ENCODE results near the gene LARGE2. TPM values are rescaled to one million over a fixed set of nuclear protein-coding genes. Genes with fewer than 3 reads are reported as not detected.

The LARGE2 gene
- total and polyA plus RNA-seq, 9 of the 15 experiments (the other 6 are each of a cell fraction or from before 2014, with no cell fraction given), result 0.56 to 14.1 (median 6.6) TPM

GRCh38 chr11:45884596-45885185 is 37.8 kb upstream of the LARGE2 start (continued):
- TF ChIP-seq BCL6 (CRISPR knock-in tag; IDR thresholded peaks at IDR 0.05) (no peak), NEUROD1 (IDR thresholded peaks at IDR 0.05; ENCODE audit: borderline replicate concordance, low read depth, low read length, partially characterized antibody) (no peak), POLR2A (conservative IDR thresholded peaks at IDR 0.05) (0 out of 2 replicates have a peak, but pooled peaks have one; percentile 30), SMAD2 (IDR thresholded peaks at IDR 0.05; ENCODE audit: low read depth, low read length) (no peak), SMAD1 (IDR thresholded peaks at IDR 0.05; ENCODE audit: low read depth, low read length, partially characterized antibody) (no peak), CREBBP (IDR thresholded peaks at IDR 0.05; ENCODE audit: low read depth, low read length) (no peak), KLF10 (CRISPR knock-in tag; IDR thresholded peaks at IDR 0.05) (no peak), ZNF239 (CRISPR knock-in tag; IDR thresholded peaks at IDR 0.05) (no peak), ZNF518B (CRISPR knock-in tag; IDR thresholded peaks at IDR 0.05) (no peak), SIN3A (IDR thresholded peaks at IDR 0.05; ENCODE audit: borderline replicate concordance in 2 of 2, control insufficient read depth in 1 of 2, low read depth in 2 of 2, low read length in 2 of 2) (peak in 1 of 2 experiments; percentile 4; a peak in 1 of 4 replicates), ATF4 (CRISPR knock-in tag; IDR thresholded peaks at IDR 0.05) (no peak)

Measured in K562 (cell line).